ENCODE measurements around the gene MRPS21.

MRPS21 gene

GRCh38 chr1:150293433-150294253 lies at the start of gene MRPS21:
MRPS21 (plus strand) TSS chr1:150293861; CDS start chr1:150294367, 506 bp downstream.
- DNase-seq (ENCODE audit: insufficient read length, low spot score) (peak; percentile 94), FAIRE-seq (peak; percentile 54)

DNA sequence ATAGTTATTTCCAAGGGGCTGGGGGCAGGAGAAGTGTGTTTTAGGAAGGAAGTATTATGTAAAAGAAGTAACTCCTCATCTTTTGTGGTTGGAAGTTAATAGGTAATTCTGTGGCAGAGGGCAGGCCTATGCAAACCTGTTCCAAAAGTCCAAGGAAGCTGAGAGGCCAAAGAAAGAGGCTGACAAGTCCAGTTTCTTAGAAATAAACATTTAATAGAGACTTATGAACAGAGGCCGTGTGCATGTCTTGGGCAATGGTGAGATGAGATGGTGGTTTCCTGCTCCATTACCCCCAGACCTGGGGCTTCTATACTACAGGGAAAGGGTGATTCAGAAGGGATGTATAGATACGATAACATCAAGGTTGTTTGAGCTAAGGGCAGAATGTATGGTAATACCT lies 43.7 kb upstream of the MRPS21 start:
- no peak for DNase-seq (ENCODE audit: insufficient read length, low spot score)
- no peak for FAIRE-seq

DNA sequence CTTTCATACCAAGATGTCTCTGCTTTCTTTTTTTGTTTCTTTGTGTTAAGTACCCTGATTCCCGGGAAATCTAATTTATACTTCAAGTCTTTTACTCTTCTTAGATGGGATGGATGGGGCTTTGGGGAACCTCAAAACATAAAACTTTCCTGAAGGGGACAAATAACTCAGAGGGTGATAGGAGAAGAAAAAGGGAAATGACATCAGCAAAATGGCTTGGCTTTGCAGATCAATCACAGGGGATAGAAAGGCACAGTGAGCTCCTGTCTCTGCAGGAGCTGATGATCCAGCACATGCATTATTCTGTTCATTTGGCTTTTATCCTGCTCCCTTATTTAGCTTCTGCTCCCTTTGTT lies 37.5 kb upstream of the MRPS21 start:
- FAIRE-seq (no peak), DNase-seq (ENCODE audit: insufficient read length, low spot score) (no peak)

DNA sequence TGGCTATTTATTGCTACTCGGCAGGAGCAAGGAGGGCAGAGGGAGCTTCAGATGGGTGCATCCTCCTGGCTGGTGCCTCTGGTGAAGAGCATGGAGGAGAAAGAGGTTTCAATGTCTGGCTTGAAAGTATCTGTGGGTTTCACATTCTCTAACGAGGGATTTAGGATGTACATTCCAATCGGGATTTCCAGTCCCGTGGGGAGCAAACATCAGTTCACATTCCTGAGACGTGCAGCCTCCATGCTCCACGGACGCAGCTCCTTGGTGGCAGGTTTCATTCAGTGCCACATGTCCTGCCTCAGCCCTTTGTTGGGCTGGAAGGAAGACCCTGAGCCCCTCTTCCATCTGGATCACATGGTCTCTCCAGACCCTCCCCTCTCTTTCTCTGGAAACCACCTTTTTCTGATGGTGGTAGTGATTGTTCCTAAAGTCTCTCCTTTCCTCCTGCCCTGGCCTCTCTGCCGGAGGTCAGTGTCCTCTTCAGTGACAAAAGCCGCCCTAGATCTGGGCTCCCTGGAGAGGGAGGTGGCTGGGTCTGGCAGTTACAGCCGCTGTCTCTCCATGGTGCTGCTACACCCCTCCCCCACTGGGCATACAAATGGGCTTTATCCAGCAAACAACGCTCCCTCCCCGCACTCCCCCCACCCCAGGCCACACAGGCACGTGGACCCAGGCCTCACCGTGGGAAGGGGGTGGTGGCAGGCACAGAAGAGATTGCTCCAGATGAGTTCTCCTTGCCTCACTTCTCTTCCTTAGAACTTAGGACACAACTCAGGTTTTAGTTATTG lies 36.9 kb upstream of the MRPS21 start:
- FAIRE-seq (no peak), DNase-seq (ENCODE audit: insufficient read length, low spot score) (no peak)

- DNase-seq (ENCODE audit: insufficient read length, low spot score) (no peak), FAIRE-seq (no peak)
Measured at GRCh38 chr1:150257624-150258585, 35.8 kb upstream of the MRPS21 start, which contains the start of gene CA14. CA14 (plus strand) TSS chr1:150257774; CDS start chr1:150258129, 355 bp downstream.

DNA sequence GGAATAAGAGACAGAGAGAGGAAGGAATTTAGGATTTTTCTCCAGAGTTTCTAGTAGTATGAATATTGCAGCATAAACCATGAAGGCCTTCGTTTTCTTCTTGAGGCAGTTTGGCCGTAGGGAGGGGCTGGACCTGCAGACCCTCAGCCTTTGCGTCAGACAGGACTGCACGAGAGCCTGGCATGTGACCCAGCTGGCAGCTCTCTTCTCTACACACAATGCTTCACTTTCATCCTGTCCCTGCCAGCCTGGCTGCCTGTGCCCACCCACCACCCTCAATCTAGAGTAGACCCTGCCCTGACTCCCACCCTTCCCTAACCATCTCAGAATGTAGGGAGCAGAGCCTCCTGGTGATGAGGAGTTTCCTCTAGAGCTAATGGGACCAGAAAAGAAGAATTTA lies 34.4 kb upstream of the MRPS21 start:
- FAIRE-seq (no peak), DNase-seq (ENCODE audit: insufficient read length, low spot score) (no peak)

GRCh38 chr1:150259758-150260669 lies 33.6 kb upstream of the MRPS21 start:
- peak; percentile 48 for DNase-seq (ENCODE audit: insufficient read length, low spot score)
- FAIRE-seq, result no peak

DNA sequence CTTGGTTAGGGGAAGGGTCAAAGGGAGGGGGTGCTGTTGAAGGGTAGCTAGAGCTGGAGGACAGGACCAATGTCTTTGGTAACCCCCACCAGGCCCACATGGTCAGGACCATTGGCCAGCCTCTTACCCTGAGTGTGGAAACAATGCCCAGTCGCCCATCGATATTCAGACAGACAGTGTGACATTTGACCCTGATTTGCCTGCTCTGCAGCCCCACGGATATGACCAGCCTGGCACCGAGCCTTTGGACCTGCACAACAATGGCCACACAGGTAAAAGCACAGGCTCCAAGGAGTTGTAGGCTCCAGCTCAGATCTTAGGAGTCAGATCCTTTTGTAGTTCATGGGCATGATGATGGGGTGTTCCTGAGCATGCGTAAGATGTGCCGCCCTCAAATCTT lies 32.3 kb upstream of the MRPS21 start:
- DNase-seq (ENCODE audit: insufficient read length, low spot score) (no peak), FAIRE-seq (no peak)

- FAIRE-seq (no peak), DNase-seq (ENCODE audit: insufficient read length, low spot score) (no peak)
Measured at GRCh38 chr1:150262388-150263320, 31.0 kb upstream of the MRPS21 start.

DNA sequence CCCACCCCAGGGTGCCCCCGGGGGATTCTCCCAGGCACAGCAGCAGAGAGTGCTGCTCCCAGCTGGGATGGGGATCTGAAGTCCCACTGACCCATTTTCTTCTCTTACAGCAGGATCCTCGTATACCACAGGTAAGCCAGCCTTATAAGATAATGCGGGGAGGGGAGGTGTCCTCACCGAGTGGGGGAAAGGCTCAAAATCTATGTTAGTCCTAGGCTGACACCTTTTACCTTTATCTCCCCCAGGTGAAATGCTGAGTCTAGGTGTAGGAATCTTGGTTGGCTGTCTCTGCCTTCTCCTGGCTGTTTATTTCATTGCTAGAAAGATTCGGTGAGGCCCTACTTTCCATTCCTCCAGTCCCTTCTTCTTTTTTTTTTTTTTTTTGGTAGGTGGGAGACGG lies 30.1 kb upstream of the MRPS21 start:
- DNase-seq (ENCODE audit: insufficient read length, low spot score) (no peak), FAIRE-seq (no peak)

- FAIRE-seq, result no peak
- no peak for DNase-seq (ENCODE audit: insufficient read length, low spot score)
Measured at GRCh38 chr1:150267896-150268295, 25.8 kb upstream of the MRPS21 start.

DNA sequence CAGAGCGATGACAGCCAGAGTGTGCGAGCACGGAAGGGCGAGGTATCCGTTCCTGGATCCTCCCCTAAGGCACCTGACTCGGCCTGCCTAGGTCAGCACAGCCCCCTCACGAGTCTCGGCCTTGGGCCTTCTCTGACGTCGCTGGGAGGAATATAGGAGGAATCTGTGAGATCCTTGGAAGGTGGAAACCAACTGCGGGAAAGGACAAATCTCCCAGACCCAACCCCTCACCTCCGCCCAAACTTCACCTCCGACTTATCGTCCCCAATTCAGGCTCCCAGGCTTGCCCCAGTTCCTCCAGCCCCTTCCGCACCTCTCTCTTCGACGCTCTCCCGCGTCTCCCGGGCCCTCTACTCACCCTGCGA lies 25.3 kb upstream of the MRPS21 start:
- no peak for FAIRE-seq
- no peak for DNase-seq (ENCODE audit: insufficient read length, low spot score)

DNA sequence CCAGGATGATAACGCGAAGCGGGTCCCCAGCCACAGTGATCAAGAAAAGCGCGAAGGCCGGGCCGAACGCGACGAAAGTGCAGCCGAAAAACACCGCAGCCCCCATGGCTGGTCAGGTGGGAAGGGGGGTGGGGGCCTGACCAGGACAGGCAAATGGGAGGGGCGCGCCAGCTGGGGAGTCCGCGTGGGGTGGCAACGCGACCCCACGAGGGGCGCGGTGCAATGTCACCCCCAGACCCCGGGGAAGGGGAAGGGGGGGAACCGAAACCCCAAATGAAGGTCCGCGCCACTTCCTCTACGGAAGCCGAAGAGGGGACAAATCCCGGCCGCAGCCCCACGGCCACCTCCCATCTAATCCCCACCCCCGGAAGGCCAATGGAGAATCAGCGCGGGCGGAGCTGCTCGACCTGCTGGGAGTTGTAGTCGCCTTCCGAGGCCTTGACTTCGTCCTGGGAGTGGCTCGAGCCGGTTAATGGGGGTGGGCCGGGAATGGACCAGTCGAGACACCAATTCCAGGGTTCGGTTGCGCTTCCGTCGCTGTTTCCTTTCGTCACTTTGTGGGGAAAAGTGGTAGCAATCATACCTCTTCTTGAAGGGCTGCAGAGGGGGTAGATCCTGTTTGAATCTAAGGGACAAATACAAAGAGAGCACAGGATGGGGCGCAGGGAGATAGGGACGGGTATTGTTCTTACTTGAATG lies 24.8 kb upstream of the MRPS21 start, which contains the start of gene APH1A:
Gene APH1A (minus strand): TSS at position 312 of the 699 bp plus-strand sequence. CDS start 206 bp downstream, at position 106.
- peak; percentile 95 for DNase-seq (ENCODE audit: insufficient read length, low spot score)
- peak; percentile 9 for FAIRE-seq

- FAIRE-seq (no peak), DNase-seq (ENCODE audit: insufficient read length, low spot score) (no peak)
Measured at GRCh38 chr1:150269451-150269850, 24.2 kb upstream of the MRPS21 start.

DNA sequence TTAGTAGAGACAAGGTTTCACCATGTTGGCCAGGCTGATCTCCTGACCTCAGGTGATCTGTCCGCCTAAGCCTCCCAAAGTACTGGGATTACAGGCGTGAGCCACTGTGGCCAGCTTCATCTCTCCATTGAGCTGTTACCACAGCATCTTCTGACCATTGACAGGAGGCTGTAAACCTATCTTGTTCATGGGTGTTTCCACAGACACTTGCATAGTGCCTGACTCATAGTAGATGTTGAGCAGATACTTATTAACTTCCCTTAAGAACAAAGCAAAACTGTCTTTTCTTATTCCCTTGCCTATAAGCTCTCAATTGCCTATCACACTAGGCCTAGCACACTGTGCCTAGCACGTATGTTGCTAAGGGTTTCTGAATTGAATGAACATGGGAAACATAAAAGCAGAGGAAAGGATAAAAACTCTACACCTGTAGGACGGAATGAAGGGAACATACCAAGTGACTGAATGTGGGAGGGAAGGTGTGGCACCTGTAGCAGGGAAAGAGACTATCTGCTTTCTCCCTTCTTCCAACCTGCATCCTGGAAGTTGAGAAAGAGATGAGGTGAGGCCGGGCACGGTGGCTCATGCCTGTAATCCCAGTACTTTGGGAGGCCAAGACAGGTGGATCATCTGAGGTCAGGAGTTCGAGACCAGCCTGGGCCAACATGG lies 22.2 kb upstream of the MRPS21 start:
- DNase-seq (ENCODE audit: insufficient read length, low spot score) (no peak), FAIRE-seq (no peak)

DNA sequence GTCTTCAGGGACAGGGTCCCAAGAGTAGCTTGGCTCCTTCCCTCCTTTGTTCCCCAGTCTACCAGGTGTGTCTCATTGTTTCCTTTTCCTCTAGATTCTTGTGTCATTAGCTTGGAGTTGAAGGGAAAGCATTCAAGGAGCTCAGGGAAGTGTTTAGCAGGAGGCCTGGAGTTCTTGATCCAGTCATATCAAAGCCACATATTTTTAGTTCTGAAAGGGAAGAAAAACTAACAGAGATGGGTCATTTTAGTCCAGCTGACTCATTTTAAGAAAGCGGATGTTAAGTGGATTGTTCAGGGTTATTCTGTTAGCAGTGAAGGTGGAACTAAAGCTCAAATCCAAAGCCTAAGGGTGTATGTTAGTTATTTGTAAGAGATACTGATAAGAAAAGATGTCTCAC lies 20.4 kb upstream of the MRPS21 start:
- FAIRE-seq (no peak), DNase-seq (ENCODE audit: insufficient read length, low spot score) (no peak)

DNA sequence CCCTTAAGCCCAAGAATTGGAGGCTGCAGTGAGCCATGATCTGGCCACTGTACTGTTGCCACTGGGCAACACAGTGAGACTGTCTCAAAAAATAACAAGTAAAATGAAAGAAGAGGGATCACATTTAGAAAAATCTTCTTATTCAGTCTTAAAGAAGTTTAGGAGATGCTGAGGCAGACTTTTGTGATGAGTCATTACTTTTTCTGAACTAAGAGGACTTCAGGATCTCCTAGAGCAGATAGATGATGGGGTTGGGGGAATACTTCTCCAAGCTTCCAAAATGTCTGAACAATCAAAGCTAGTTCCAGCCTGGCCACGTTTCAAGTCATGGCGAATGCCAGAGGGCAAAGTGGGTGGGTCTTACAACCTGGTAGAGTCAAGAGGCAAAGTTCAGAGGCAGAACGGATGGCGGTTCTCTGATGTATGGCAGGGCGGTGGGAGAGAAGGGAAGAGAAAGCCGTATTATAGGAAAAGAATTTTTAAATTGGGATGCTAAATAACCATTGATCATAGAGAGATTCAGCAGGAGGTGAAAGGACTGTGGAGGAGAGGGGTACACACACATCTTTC lies 13.4 kb upstream of the MRPS21 start:
- DNase-seq (ENCODE audit: insufficient read length, low spot score) (no peak), FAIRE-seq (no peak)
